ENCODE measurements around the gene MN1. TPM values are rescaled to one million over a fixed set of nuclear protein-coding genes. Genes with fewer than 3 reads are reported as not detected.

The MN1 gene
- total and polyA plus RNA-seq, 2 of the 8 experiments (the other 6 are each of a cell fraction or from before 2014, with no cell fraction given), result 3.1 to 4.9 TPM

DNA sequence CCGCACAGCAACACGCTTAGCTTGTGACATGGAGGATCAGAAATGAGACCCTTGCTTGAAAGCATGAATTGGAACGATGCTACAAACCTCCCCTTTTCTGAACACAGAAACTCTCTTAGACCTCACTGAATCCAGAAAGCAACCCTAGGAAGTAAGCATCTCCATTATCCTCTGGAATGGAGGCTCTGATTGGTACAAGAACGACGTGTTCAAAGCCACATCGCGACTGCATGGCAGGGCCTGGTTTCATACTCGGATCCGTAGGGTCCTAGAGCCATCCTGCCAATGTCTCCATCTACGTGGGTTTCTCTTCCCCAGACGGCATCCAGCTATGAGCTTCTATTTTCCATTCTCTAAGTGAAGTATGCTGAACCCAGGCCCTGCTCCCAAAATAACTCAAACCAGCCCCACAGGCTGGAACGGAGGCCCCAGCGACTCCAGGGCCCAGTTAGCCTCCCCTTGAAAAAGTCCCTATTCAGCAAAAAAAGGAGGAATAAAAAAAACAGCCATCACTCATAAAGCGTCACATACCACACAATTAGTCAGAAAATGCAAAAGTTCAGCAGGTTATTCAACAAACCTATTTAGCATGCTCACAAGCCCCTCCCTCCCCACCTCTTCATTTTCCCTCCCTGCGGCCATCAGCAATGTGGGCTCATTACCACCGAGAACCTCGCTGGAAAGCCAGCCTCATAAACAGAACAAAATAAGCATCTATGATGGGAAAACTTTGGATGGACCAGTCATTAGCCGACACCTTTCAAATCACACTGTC lies 7.1 kb upstream of the MN1 start:
- CTCF ChIA-PET (ENCODE audit: partially characterized antibody), result interaction anchor here (0.7 to 1.0 kb wide), 4 partner anchors 69 to 394 kb away, joined by 3 to 4 read pairs (median 3); no protein-coding TSS in a partner anchor
- TF ChIP-seq CTBP2 (IDR thresholded peaks at IDR 0.05; ENCODE audit: borderline replicate concordance, insufficient read depth, insufficient read length, low read length), result no peak
- TF ChIP-seq SP1 (IDR thresholded peaks at IDR 0.05; ENCODE audit: low read depth, low read length), result no peak
- TF ChIP-seq POU5F1 (IDR thresholded peaks at IDR 0.05; ENCODE audit: low read depth, low read length), result no peak
- no peak for TF ChIP-seq POLR2AphosphoS5 (IDR thresholded peaks at IDR 0.05; ENCODE audit: low read depth, low read length)
- TF ChIP-seq TAF1 (IDR thresholded peaks at IDR 0.05; ENCODE audit: low read depth, low read length), result no peak
- TF ChIP-seq ASH2L (IDR thresholded peaks at IDR 0.05; ENCODE audit: low read length), result no peak
- no peak for TF ChIP-seq RNF2 (IDR thresholded peaks at IDR 0.05; ENCODE audit: borderline replicate concordance, low read depth, low read length, missing control alignments, poor library complexity, severe bottlenecking)
- TF ChIP-seq TCF12 (IDR thresholded peaks at IDR 0.05; ENCODE audit: low read depth, low read length), result no peak
- no peak for TF ChIP-seq SAP30 (IDR thresholded peaks at IDR 0.05; ENCODE audit: insufficient read depth, insufficient replicate concordance, low read length)
- TF ChIP-seq SIRT6 (IDR thresholded peaks at IDR 0.05; ENCODE audit: low read length), result no peak
- TF ChIP-seq CHD1 (IDR thresholded peaks at IDR 0.05; ENCODE audit: low read depth, low read length), result no peak
- no peak for TF ChIP-seq BCL11A (IDR thresholded peaks at IDR 0.05; ENCODE audit: low read depth in 2 of 2, low read length in 2 of 2)
- no peak for TF ChIP-seq KDM1A (IDR thresholded peaks at IDR 0.05; ENCODE audit: borderline replicate concordance, low read length)

More for the DNA sequence above, 7.1 kb upstream of the MN1 start:
- H2AK5ac ChIP-seq (ENCODE audit: low read depth, low read length), result no peak overlapping the region
- H3K79me1 ChIP-seq (ENCODE audit: low read depth, low read length), result no peaks in the 10 kb centered on the region
- no peak overlapping the region for H3K9ac ChIP-seq (replicated peaks in 1 of 4; ENCODE audit: extremely low read depth in 1 of 4, low read depth in 3 of 4, low read length in 3 of 4)
- no peak overlapping the region for H4K5ac ChIP-seq (ENCODE audit: insufficient read length, low read depth, low read length)
- peaks cover 3 to 12% (median 9%) of the 10 kb centered on the region in 4 experiments for H3K27me3 ChIP-seq (replicated peaks in 1 of 4; ENCODE audit: control insufficient read depth in 3 of 4, extremely low read depth in 1 of 4, insufficient read depth in 3 of 4, low read length in 3 of 4)
- POLR2A ChIA-PET (ENCODE audit: partially characterized antibody), result interaction anchor here (0.6 to 0.8 kb wide), 2 partner anchors 10 to 346 kb away, joined by 3 read pairs; no protein-coding TSS in a partner anchor
- no peak overlapping the region for H4K91ac ChIP-seq (replicated peaks; ENCODE audit: insufficient read length, low read length)
- 82% methylated on average over 18 of the region's 18 CpGs; no CpG with 5 or more reads in 1 of the 2 experiments for WGBS, 2 experiments (ENCODE audit: extremely low coverage in 1 of 2, insufficient coverage in 1 of 2, insufficient read length in 1 of 2, insufficient replicate concordance in 2 of 2, low coverage in 1 of 2, low lambda C conversion rate in 2 of 2, missing lambda C conversion rate in 1 of 2)
- no peak for DNase-seq (ENCODE audit: low read depth in 1 of 2, low spot score in 2 of 2)
- H3K27ac ChIP-seq (ENCODE audit: low read depth, low read length), result no peak overlapping the region
- H3K4me1 ChIP-seq (replicated peaks in 1 of 4; ENCODE audit: control insufficient read depth in 3 of 4, insufficient read depth in 4 of 4, low read length in 3 of 4), result peaks cover 4 to 19% (median 9%) of the 10 kb centered on the region in 4 experiments
- no peaks in the 10 kb centered on the region for H4K20me1 ChIP-seq (replicated peaks in 1 of 2; ENCODE audit: control insufficient read depth in 1 of 2, insufficient read depth in 2 of 2, low read length in 2 of 2)
- no peak overlapping the region for H3K56ac ChIP-seq (replicated peaks; ENCODE audit: insufficient read length, low read depth, low read length)
- no peak overlapping the region for H4K8ac ChIP-seq (ENCODE audit: extremely low read depth, insufficient read depth, low read length)
- no peaks in the 10 kb centered on the region for H3K9me3 ChIP-seq (ENCODE audit: insufficient read depth in 2 of 2, low read depth in 1 of 2, low read length in 1 of 2)
- peak overlapping the region; percentile 49; the same call in 1 of the 2 replicates for H2BK15ac ChIP-seq (ENCODE audit: low read length)
- H3K23me2 ChIP-seq (ENCODE audit: low read depth, low read length), result peaks cover 6% of the 10 kb centered on the region
- no peak overlapping the region for H3K4me3 ChIP-seq (ENCODE audit: extremely low read depth in 1 of 4, insufficient read depth in 2 of 4, low read depth in 3 of 4, low read length in 4 of 4)
- H3K79me2 ChIP-seq (ENCODE audit: control insufficient read depth in 1 of 2, insufficient read depth in 2 of 2, low read length in 2 of 2), result no peaks in the 10 kb centered on the region
- peak overlapping the region; percentile 1; the same call in 1 of the 2 replicates for H2BK12ac ChIP-seq (ENCODE audit: low read depth, low read length)
- no peaks in the 10 kb centered on the region for H3K36me3 ChIP-seq (ENCODE audit: control insufficient read depth in 2 of 4, insufficient read depth in 4 of 4, low read length in 3 of 4)
- no peak overlapping the region for H2BK20ac ChIP-seq (ENCODE audit: low read length)
- no peak overlapping the region for H2BK120ac ChIP-seq (replicated peaks; ENCODE audit: low read depth, low read length)
- no peak for FAIRE-seq
- H3K4ac ChIP-seq (replicated peaks; ENCODE audit: insufficient read length, low read depth, low read length), result no peak overlapping the region
- H3K14ac ChIP-seq (ENCODE audit: insufficient read length), result no peak overlapping the region
- H3K18ac ChIP-seq (ENCODE audit: extremely low read depth, low read length), result no peak overlapping the region
- H3K23ac ChIP-seq (ENCODE audit: insufficient read length), result no peak overlapping the region
- H3K4me2 ChIP-seq (ENCODE audit: insufficient read depth in 1 of 2, low read depth in 2 of 2, low read length in 2 of 2), result no peak overlapping the region
- H2BK5ac ChIP-seq (ENCODE audit: low read depth, low read length), result no peak overlapping the region; the same call in 1 of the 2 replicates
- H2AFZ ChIP-seq (ENCODE audit: low read length), result no peak overlapping the region
